ENCODE results near the gene MRPL42. TPM values are rescaled to one million over a fixed set of nuclear protein-coding genes. Genes with fewer than 3 reads are reported as not detected.

The MRPL42 gene
- polyA plus RNA-seq, 3 donors from 2014 or later: 64.2 to 92.9 (median 67.6) TPM

- Mint-ChIP-seq H3K27me3 (ENCODE audit: low read depth in 3 of 3) (peaks cover 0 to 2% (median 0%) of the 10 kb centered on the region in 3 donors), H3K27ac (peak overlapping the region in 1 of 6 donors; percentile 9)
These were observed 57.2 kb downstream of the MRPL42 start for GRCh38 chr12:93524386-93525133.

GRCh38 chr12:93526786-93527428, 59.6 kb downstream of the MRPL42 start:
- peaks cover 20 to 21% of the 10 kb centered on the region in 2 donors for H3K4me1 Mint-ChIP-seq
- no peak overlapping the region for H3K27ac Mint-ChIP-seq
- DNase-seq: no peak
- H3K4me3 Mint-ChIP-seq: no peak overlapping the region
- no peaks in the 10 kb centered on the region for H3K9me3 Mint-ChIP-seq
- peaks cover 0 to 2% (median 0%) of the 10 kb centered on the region in 3 donors for H3K27me3 Mint-ChIP-seq (ENCODE audit: low read depth in 3 of 3)
- H3K36me3 Mint-ChIP-seq: no peaks in the 10 kb centered on the region

More at GRCh38 chr12:93524386-93525133, 57.2 kb downstream of the MRPL42 start:
- H3K4me1 Mint-ChIP-seq: peaks cover 13 to 24% of the 10 kb centered on the region in 2 donors
- no peaks in the 10 kb centered on the region for H3K36me3 Mint-ChIP-seq
- H3K9me3 Mint-ChIP-seq: no peaks in the 10 kb centered on the region
- no peak for DNase-seq
- no peak overlapping the region for H3K4me3 Mint-ChIP-seq

- Mint-ChIP-seq H3K4me3 (peak overlapping the region; percentile 0 to 51 (median 11)), H3K4me1 (peaks cover 10 to 17% of the 10 kb centered on the region in 2 donors), H3K36me3 (no peaks in the 10 kb centered on the region), H3K27ac (peak overlapping the region; percentile 4 to 70 (median 50)), H3K9me3 (no peaks in the 10 kb centered on the region), H3K27me3 (ENCODE audit: low read depth in 3 of 3) (peaks cover 0 to 2% (median 0%) of the 10 kb centered on the region in 3 donors)
- no peak for DNase-seq
These were observed 63.0 kb downstream of the MRPL42 start for GRCh38 chr12:93530358-93530757.

GRCh38 chr12:93533310-93533709, 66.0 kb downstream of the MRPL42 start:
- no peak overlapping the region for H3K4me3 Mint-ChIP-seq
- peaks cover 0 to 2% (median 0%) of the 10 kb centered on the region in 3 donors for H3K27me3 Mint-ChIP-seq (ENCODE audit: low read depth in 3 of 3)

GRCh38 chr12:93536111-93536765, 68.9 kb downstream of the MRPL42 start:
- Mint-ChIP-seq H3K4me1 (peaks cover 34 to 35% of the 10 kb centered on the region in 2 donors), H3K4me3 (peak overlapping the region in 1 of 5 donors; percentile 10), H3K27me3 (ENCODE audit: low read depth in 3 of 3) (peaks cover 0 to 2% (median 0%) of the 10 kb centered on the region in 3 donors), H3K36me3 (no peaks in the 10 kb centered on the region), H3K9me3 (no peaks in the 10 kb centered on the region), H3K27ac (peak overlapping the region in 3 of 6 donors; percentile 45 to 70 (median 67))
- no peak for DNase-seq

More at GRCh38 chr12:93533310-93533709, 66.0 kb downstream of the MRPL42 start:
- Mint-ChIP-seq H3K9me3 (no peaks in the 10 kb centered on the region), H3K27ac (peak overlapping the region in 1 of 6 donors; percentile 66), H3K4me1 (peaks cover 24 to 32% of the 10 kb centered on the region in 2 donors), H3K36me3 (no peaks in the 10 kb centered on the region)
- DNase-seq: no peak

GRCh38 chr12:93536766-93537488, 69.6 kb downstream of the MRPL42 start:
- H3K36me3 Mint-ChIP-seq: peaks cover 0 to under 1% (median 0%) of the 10 kb centered on the region in 3 donors
- peak overlapping the region in 3 of 6 donors; percentile 45 to 67 (median 47) for H3K27ac Mint-ChIP-seq
- peak overlapping the region in 3 of 5 donors; percentile 7 to 46 (median 22) for H3K4me3 Mint-ChIP-seq
- H3K9me3 Mint-ChIP-seq: no peaks in the 10 kb centered on the region
- peaks cover 0 to 2% (median 0%) of the 10 kb centered on the region in 3 donors for H3K27me3 Mint-ChIP-seq (ENCODE audit: low read depth in 3 of 3)
- peaks cover 40 to 41% of the 10 kb centered on the region in 2 donors for H3K4me1 Mint-ChIP-seq
- no peak for DNase-seq

GRCh38 chr12:93537769-93538168, 70.5 kb downstream of the MRPL42 start:
- Mint-ChIP-seq H3K4me3 (no peak overlapping the region), H3K27me3 (ENCODE audit: low read depth in 3 of 3) (peaks cover 0 to 2% (median 0%) of the 10 kb centered on the region in 3 donors), H3K36me3 (peaks cover 0 to 4% (median 0%) of the 10 kb centered on the region in 3 donors), H3K9me3 (no peaks in the 10 kb centered on the region), H3K27ac (no peak overlapping the region), H3K4me1 (peaks cover 46 to 47% of the 10 kb centered on the region in 2 donors)
- DNase-seq: no peak

GRCh38 chr12:93539821-93540220, 72.5 kb downstream of the MRPL42 start:
- Mint-ChIP-seq H3K4me1 (peaks cover 46 to 50% of the 10 kb centered on the region in 2 donors), H3K27ac (peak overlapping the region in 5 of 6 donors; percentile 12 to 96 (median 65)), H3K4me3 (peak overlapping the region in 1 of 5 donors; percentile 16), H3K36me3 (peaks cover 9 to 16% (median 11%) of the 10 kb centered on the region in 3 donors), H3K9me3 (no peaks in the 10 kb centered on the region), H3K27me3 (ENCODE audit: low read depth in 3 of 3) (peaks cover 0 to 2% (median 0%) of the 10 kb centered on the region in 3 donors)
- no peak for DNase-seq

- DNase-seq: no peak
- Mint-ChIP-seq H3K27me3 (ENCODE audit: low read depth in 3 of 3) (peaks cover 0 to 2% (median 0%) of the 10 kb centered on the region in 3 donors), H3K36me3 (peaks cover 12 to 18% (median 13%) of the 10 kb centered on the region in 3 donors), H3K27ac (peak overlapping the region; percentile 12 to 96 (median 64)), H3K4me3 (peak overlapping the region in 4 of 5 donors; percentile 2 to 73 (median 44)), H3K9me3 (no peaks in the 10 kb centered on the region), H3K4me1 (peaks cover 46 to 50% of the 10 kb centered on the region in 2 donors)
These were observed 73.2 kb downstream of the MRPL42 start for GRCh38 chr12:93540466-93540865.

- Mint-ChIP-seq H3K27ac (peak overlapping the region; percentile 75 to 96 (median 82)), H3K9me3 (no peaks in the 10 kb centered on the region), H3K27me3 (ENCODE audit: low read depth in 3 of 3) (no peaks in the 10 kb centered on the region), H3K4me1 (peaks cover 37 to 40% of the 10 kb centered on the region in 2 donors), H3K36me3 (peaks cover 12 to 18% (median 16%) of the 10 kb centered on the region in 3 donors), H3K4me3 (peak overlapping the region in 4 of 5 donors; percentile 39 to 73 (median 59))
- DNase-seq: peak in 1 of 3 donors; percentile 14
These were observed 74.4 kb downstream of the MRPL42 start for GRCh38 chr12:93541578-93542225.

GRCh38 chr12:93547778-93548177, 80.5 kb downstream of the MRPL42 start:
- H3K36me3 Mint-ChIP-seq: peaks cover 15 to 21% (median 17%) of the 10 kb centered on the region in 3 donors
- peaks cover 0 to 6% of the 10 kb centered on the region in 2 donors for H3K4me1 Mint-ChIP-seq
- no peak overlapping the region for H3K27ac Mint-ChIP-seq
- no peaks in the 10 kb centered on the region for H3K9me3 Mint-ChIP-seq
- no peak for DNase-seq
- H3K4me3 Mint-ChIP-seq: no peak overlapping the region
- no peaks in the 10 kb centered on the region for H3K27me3 Mint-ChIP-seq (ENCODE audit: low read depth in 3 of 3)

- H3K4me3 Mint-ChIP-seq: no peak overlapping the region
- DNase-seq: no peak
- no peaks in the 10 kb centered on the region for H3K9me3 Mint-ChIP-seq
- no peak overlapping the region for H3K27ac Mint-ChIP-seq
- H3K27me3 Mint-ChIP-seq (ENCODE audit: low read depth in 3 of 3): no peaks in the 10 kb centered on the region
- H3K36me3 Mint-ChIP-seq: peaks cover 7 to 11% (median 11%) of the 10 kb centered on the region in 3 donors
- H3K4me1 Mint-ChIP-seq: peaks cover 0 to 3% of the 10 kb centered on the region in 2 donors
These were observed 81.9 kb downstream of the MRPL42 start for GRCh38 chr12:93549174-93549573.

Data from immature natural killer cell (primary cell).